ENCODE measurements around the gene ATP2B2. TPM values are rescaled to one million over a fixed set of nuclear protein-coding genes. Genes with fewer than 3 reads are reported as not detected.
A peak's percentile ranks its signal among the peaks of the same experiment; 100 is the strongest.

Gene ATP2B2
- 1 to 10 TPM in 7 of 9 donors, under 1 TPM in 2; 0.58 to 3.0 (median 1.7) TPM for total RNA-seq
- polyA plus RNA-seq = 1 to 10 TPM in 2 of 3 donors, under 1 TPM in 1; 0.37 to 1.6 (median 1.0) TPM
- long read RNA-seq, donor 1, full-length matches to known transcripts = 1 of 1 reads
- long read RNA-seq, donor 1, partial matches to known transcripts = 0 of 1 reads
- long read RNA-seq, donor 1, other reads (novel, unspliced or antisense) = 0 of 1 reads
- long read RNA-seq, donor 2 = 0 reads
- long read RNA-seq, donor 3 = 0 reads
- long read RNA-seq, donor 4 = 0 reads
- long read RNA-seq, donor 5, partial matches to known transcripts = 0 of 1 reads
- long read RNA-seq, donor 5, other reads (novel, unspliced or antisense) = 1 of 1 reads
- long read RNA-seq, donor 6 = 0 reads
- long read RNA-seq, donor 7 = 0 reads
- long read RNA-seq, donor 8, full-length matches to known transcripts = 2 of 2 reads
- long read RNA-seq, donor 8, partial matches to known transcripts = 0 of 2 reads
- long read RNA-seq, donor 8, other reads (novel, unspliced or antisense) = 0 of 2 reads
- long read RNA-seq, donor 9 = 0 reads
- long read RNA-seq, donor 10 = 0 reads

DNA sequence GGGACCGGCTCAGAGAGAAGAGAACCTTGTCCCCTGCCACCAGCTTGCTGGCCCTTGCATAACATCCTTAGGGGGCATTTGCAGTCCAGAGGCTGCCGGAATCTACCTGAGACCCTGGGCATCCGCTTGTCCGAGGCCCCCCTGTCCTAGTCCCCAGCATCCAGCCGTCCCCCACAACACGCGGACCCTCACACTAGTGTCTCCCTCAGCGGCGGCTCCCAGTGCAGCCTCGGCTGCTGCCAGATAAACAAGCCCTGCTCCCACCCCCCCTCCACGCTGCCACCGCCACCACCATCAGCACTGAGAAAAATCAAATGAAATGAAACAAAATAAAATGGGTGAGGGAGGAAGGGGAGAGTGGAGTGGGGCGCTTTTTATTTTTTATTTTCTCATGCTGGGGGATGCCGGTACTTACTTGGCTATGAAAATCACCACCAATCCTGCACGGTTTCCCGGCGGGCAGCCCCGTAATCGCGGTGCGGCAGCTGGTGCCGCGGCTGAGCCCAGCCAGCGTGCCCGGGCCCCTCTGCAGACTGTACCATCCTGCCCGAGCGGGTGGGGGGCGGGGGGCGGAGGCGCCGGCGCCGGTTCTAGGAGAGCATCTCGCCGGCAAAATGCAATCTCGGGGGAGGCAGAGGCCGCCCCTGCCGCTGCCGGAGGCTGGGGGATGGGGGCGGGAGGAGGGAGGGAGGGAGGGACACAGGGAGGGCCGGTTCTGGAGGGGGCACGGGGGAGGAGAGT lies at the start of gene ATP2B2:
TSS of gene ATP2B2 (minus strand) at position 537 of the 741 bp plus-strand sequence. CDS start 56,043 bp downstream, outside the sequence.
- Histone ChIP-seq H3K27me3 (peaks cover 4% of the 10 kb centered on the region), H3K27ac (no peak within 1 kb of the TSS), H3K4me1 (replicated peaks in 1 of 2) (peaks cover 0 to 4% of the 10 kb centered on the region in 2 donors), H3K9me3 (replicated peaks in 1 of 3) (no peaks in the 10 kb centered on the region), H3K36me3 (replicated peaks in 1 of 2) (no peaks in the 10 kb centered on the region), H3K4me3 (peak within 1 kb of the TSS in 1 of 4 donors; percentile 50)
- WGBS, 4 donors = 3 to 4% (median 3%) methylated on average over 19 to 42 of the region's 42 CpGs
- no peak for TF ChIP-seq CTCF (IDR thresholded peaks at IDR 0.05)
- TF ChIP-seq POLR2A (IDR thresholded peaks at IDR 0.05) = no peak
- intact Hi-C loops (cut with DNase I) = no loop called here
- DNase-seq = peak in 2 of 7 donors; percentile 32 to 44

DNA sequence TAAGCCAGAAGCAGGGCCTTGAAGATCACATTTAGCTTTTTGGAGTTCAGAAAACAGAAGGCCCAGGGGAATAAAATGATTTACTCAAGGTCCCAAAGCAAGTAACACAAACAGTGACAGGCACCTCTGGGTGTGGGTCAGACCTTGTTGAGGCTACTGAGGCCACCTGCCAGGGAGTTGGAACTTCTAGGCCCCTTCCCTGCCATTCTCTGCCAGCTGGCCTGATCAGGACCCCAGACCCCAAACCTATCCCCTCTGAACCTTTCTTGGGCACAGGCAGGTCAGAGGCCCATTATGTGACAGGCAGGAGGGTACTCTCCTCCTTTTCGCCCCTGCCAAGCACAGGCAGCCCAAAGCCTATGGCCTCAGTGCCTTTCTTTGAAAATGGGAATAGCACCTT lies 49.4 kb upstream of the ATP2B2 start:
- intact Hi-C loops (cut with DNase I) = no loop called here

GRCh38 chr3:10554236-10554611 lies 48.8 kb upstream of the ATP2B2 start:
- WGBS, 4 donors = 86 to 96% (median 91%) methylated on average over 3 of the region's 3 CpGs
- Histone ChIP-seq H3K27ac (no peak overlapping the region), H3K27me3 (no peaks in the 10 kb centered on the region), H3K36me3 (replicated peaks in 1 of 2) (no peaks in the 10 kb centered on the region), H3K4me1 (replicated peaks in 1 of 2) (no peaks in the 10 kb centered on the region), H3K4me3 (no peak overlapping the region), H3K9me3 (replicated peaks in 1 of 3) (no peaks in the 10 kb centered on the region)
- TF ChIP-seq CTCF (IDR thresholded peaks at IDR 0.05) (no peak), POLR2A (IDR thresholded peaks at IDR 0.05) (no peak)
- no peak for DNase-seq
- intact Hi-C loops (cut with DNase I) = no loop called here

More for the DNA sequence above, 49.4 kb upstream of the ATP2B2 start:
- Histone ChIP-seq H3K36me3 (replicated peaks in 1 of 2) (no peaks in the 10 kb centered on the region), H3K27me3 (no peaks in the 10 kb centered on the region), H3K4me1 (replicated peaks in 1 of 2) (no peaks in the 10 kb centered on the region), H3K27ac (no peak overlapping the region), H3K4me3 (no peak overlapping the region), H3K9me3 (replicated peaks in 1 of 3) (no peaks in the 10 kb centered on the region)
- 100% methylated on average over 1 of the region's 1 CpG; no CpG with 5 or more reads in 1 of the 4 donors for WGBS, 4 donors
- DNase-seq = no peak
- no peak for TF ChIP-seq POLR2A (IDR thresholded peaks at IDR 0.05)
- no peak for TF ChIP-seq CTCF (IDR thresholded peaks at IDR 0.05)

DNA sequence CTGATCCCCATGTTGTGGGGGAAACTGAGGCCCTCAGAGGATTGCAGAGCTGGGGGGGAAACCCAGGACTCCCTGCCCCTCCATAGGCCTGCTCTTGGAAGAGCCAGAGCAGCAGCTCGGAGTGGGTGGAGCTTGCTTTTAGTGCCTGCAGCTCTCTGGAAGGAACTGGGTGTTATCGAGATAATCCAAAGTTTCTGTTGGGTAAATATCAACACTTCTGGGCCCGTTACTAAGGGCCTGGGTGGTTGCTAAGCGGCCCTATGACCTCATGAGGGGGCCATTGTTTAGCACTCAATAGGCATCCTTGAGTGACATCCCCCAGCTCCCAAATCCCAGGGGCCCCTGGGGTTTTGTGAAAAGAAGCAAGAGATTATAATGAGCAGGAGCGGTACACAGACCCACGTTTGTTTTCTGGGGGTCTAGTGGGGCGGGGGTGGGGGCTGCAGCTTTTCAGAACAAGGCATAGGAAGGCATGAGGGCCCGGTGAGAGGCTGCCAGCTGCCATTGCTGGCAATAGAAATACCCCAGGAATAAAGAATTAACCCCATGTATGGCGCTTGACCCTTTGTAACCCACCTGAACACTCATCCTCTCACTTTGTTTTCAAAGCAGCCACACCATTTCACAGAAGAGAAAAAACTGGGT lies 48.3 kb upstream of the ATP2B2 start:
- Histone ChIP-seq H3K4me1 (replicated peaks in 1 of 2) (no peaks in the 10 kb centered on the region), H3K27ac (no peak overlapping the region), H3K36me3 (replicated peaks in 1 of 2) (no peaks in the 10 kb centered on the region), H3K4me3 (no peak overlapping the region), H3K27me3 (no peaks in the 10 kb centered on the region), H3K9me3 (replicated peaks in 1 of 3) (no peaks in the 10 kb centered on the region)
- peak in 1 of 7 donors; percentile 23 for DNase-seq
- intact Hi-C loops (cut with DNase I) = no loop called here
- TF ChIP-seq CTCF (IDR thresholded peaks at IDR 0.05) (no peak), POLR2A (IDR thresholded peaks at IDR 0.05) (no peak)
- 50 to 60% (median 54%) methylated on average over 9 of the region's 9 CpGs for WGBS, 4 donors
